Pancreas (tissue), 10 donors: ENCODE measurements around the gene MX2. TPM values are rescaled to one million over a fixed set of nuclear protein-coding genes. Genes with fewer than 3 reads are reported as not detected.

Source experiments
- ATAC-seq, 4 donors: fragments of 200-7000 bp; cut with Tn5 transposase; one replicate each; pipeline versions ENCODE4 v1.8.0 to v1.9.1; 2020; ENCODE audit warnings: mild to moderate bottlenecking in 4 of 4, moderate library complexity in 4 of 4
- DNase-seq, 6 donors: peaks; one replicate each; pipeline ENCODE4 v3.0.0-alpha.2; 2020
- FAIRE-seq: peaks from 2 replicates; lab custom pipeline; 2012; peaks lifted over from hg19 to GRCh38; lab: Jason Lieb, UNC
- H3K27ac ChIP-seq, 4 donors: fragments of 200-600 bp; sonication (generic); 1 replicate in 3 of 4; 2 replicates in 1 of 4; pipeline versions ENCODE4 v1.5.0 to v1.8.0; 2020
- H3K27me3 ChIP-seq, 4 donors: fragments of 200-600 bp; one replicate each; pipeline ENCODE4 v1.8.0; 2021
- H3K36me3 ChIP-seq, 3 donors: fragments of 200-600 bp; sonication (generic) in 1 of 3; one replicate each; pipeline versions ENCODE4 v1.5.0 to v1.8.0; 2020 to 2021
- H3K4me1 ChIP-seq, 3 donors: fragments of 200-600 bp; one replicate each; pipeline ENCODE4 v1.8.0; 2021
- H3K4me3 ChIP-seq, 4 donors: fragments of 200-600 bp; sonication (generic) in 2 of 4; one replicate each; pipeline versions ENCODE4 v1.5.0 to v1.8.0; 2020 to 2021
- H3K9me3 ChIP-seq, 4 donors: fragments of 200-600 bp; one replicate each; pipeline ENCODE4 v1.8.0; 2021
- CTCF ChIP-seq, 4 donors: fragments of 200-600 bp; sonication (generic) in 3 of 4; IDR thresholded peaks; one replicate each; pipeline versions ENCODE4 v1.5.0 to v1.8.0; 2021; ENCODE audit warnings: antibody characterized with exemption in 4 of 4
- WGBS, 2 donors: extraction: QIAGEN DNeasy Blood & Tissue Kit; methylation state at CpG; one replicate each; pipeline ENCODE4 v1.1.7; 2013; 5-methylcytosine and 5-hydroxymethylcytosine counted together
- intact Hi-C, 3 donors: fragments of 100-400 bp; cut with DNase I; formaldehyde crosslinking; loops; one replicate each; pipeline versions ENCODE4 v1.11.1 to v1.14.2; 2022
- polyA plus RNA-seq, 2 donors: library from polyadenylated mRNA; stranded (reverse); fragments of 200-250 nt; gene quantifications; one replicate each; pipeline ENCODE4 v1.2.3, GENCODE V29; 2013
- total RNA-seq, 6 donors: library from RNA; stranded (reverse); fragmentation: NEBNext Ultra II Directional in 4 of 6; extraction: Animal tissue kit (Norgen Biotek cat#: 25700) in 4 of 6; gene quantifications; one replicate each; pipeline versions ENCODE4 v1.2.1 to v1.2.4, GENCODE V29; 2021 to 2023
- donor health status: healthy with polysubstance abuse.
- donor health status: DM: no; HTN: no; CAD: no; lungs with moderate emphysema.
- donor health status: DM: no; HTN: no; CAD: no.
- donor health status: control.
- donor health status: control.
- donor health status: Bipolar disorder and iron deficiency.
- donor health status: DM: yes; HTN: yes; CAD: no.
- donor health status: DM: no; HTN: no; CAD: no.
- donor health status: DM: no; HTN: no; CAD: no.
- donor health status: DM: yes; HTN: yes; CAD: no.

Gene MX2
- total and polyA plus RNA-seq, 8 donors, result 2.0 to 5.4 (median 4.1) TPM

GRCh38 chr21:41371685-41372030 is 9.8 kb downstream of the MX2 start:
- no peaks in the 10 kb centered on the region for H3K27me3 ChIP-seq
- no peak overlapping the region for H3K4me3 ChIP-seq
- no peak overlapping the region for H3K27ac ChIP-seq
- WGBS, 2 donors, result 89 to 92% methylated on average over 7 of the region's 7 CpGs
- no peaks in the 10 kb centered on the region for H3K9me3 ChIP-seq
- peaks cover 0 to 3% (median 0%) of the 10 kb centered on the region in 3 donors for H3K4me1 ChIP-seq
- no peak for TF ChIP-seq CTCF (IDR thresholded peaks at IDR 0.05)
- H3K36me3 ChIP-seq, result no peaks in the 10 kb centered on the region
- FAIRE-seq, result no peak
- ATAC-seq, result no peak
- DNase-seq, result no peak
- intact Hi-C loops, result no loop called here

- WGBS, 2 donors, result 65 to 82% methylated on average over 4 of the region's 4 CpGs
These were observed 11.4 kb downstream of the MX2 start for GRCh38 chr21:41373253-41373652.

GRCh38 chr21:41373763-41374162 is 11.9 kb downstream of the MX2 start:
- Histone ChIP-seq H3K27me3 (no peaks in the 10 kb centered on the region), H3K4me3 (no peak overlapping the region), H3K27ac (no peak overlapping the region), H3K9me3 (no peaks in the 10 kb centered on the region), H3K36me3 (no peaks in the 10 kb centered on the region), H3K4me1 (no peaks in the 10 kb centered on the region)
- WGBS, 2 donors, result 90 to 95% methylated on average over 8 of the region's 8 CpGs
- DNase-seq (no peak), ATAC-seq (no peak), FAIRE-seq (no peak)
- no peak for TF ChIP-seq CTCF (IDR thresholded peaks at IDR 0.05)
- intact Hi-C loops, result no loop called here

More at GRCh38 chr21:41373253-41373652, 11.4 kb downstream of the MX2 start:
- Histone ChIP-seq H3K4me3 (no peak overlapping the region), H3K27ac (no peak overlapping the region), H3K4me1 (no peaks in the 10 kb centered on the region), H3K9me3 (no peaks in the 10 kb centered on the region), H3K27me3 (no peaks in the 10 kb centered on the region), H3K36me3 (no peaks in the 10 kb centered on the region)
- DNase-seq, result no peak
- no peak for ATAC-seq
- TF ChIP-seq CTCF (IDR thresholded peaks at IDR 0.05), result no peak
- FAIRE-seq, result no peak
- intact Hi-C loops, result no loop called here

GRCh38 chr21:41374177-41374712 is 12.4 kb downstream of the MX2 start:
- H3K4me1 ChIP-seq, result no peaks in the 10 kb centered on the region
- intact Hi-C loops, result no loop called here
- 90 to 97% methylated on average over 14 of the region's 14 CpGs for WGBS, 2 donors
- no peaks in the 10 kb centered on the region for H3K36me3 ChIP-seq
- FAIRE-seq, result no peak
- no peak for ATAC-seq
- H3K27ac ChIP-seq, result no peak overlapping the region
- no peaks in the 10 kb centered on the region for H3K27me3 ChIP-seq
- no peak overlapping the region for H3K4me3 ChIP-seq
- no peak for DNase-seq
- H3K9me3 ChIP-seq, result no peaks in the 10 kb centered on the region
- TF ChIP-seq CTCF (IDR thresholded peaks at IDR 0.05), result no peak

- no peak for FAIRE-seq
- Histone ChIP-seq H3K27ac (no peak overlapping the region), H3K4me3 (no peak overlapping the region), H3K36me3 (no peaks in the 10 kb centered on the region), H3K4me1 (no peaks in the 10 kb centered on the region), H3K27me3 (no peaks in the 10 kb centered on the region), H3K9me3 (no peaks in the 10 kb centered on the region)
- WGBS, 2 donors, result 71 to 74% methylated on average over 5 of the region's 5 CpGs
- peak in 3 of 4 donors; percentile 25 to 53 (median 37) for ATAC-seq
- TF ChIP-seq CTCF (IDR thresholded peaks at IDR 0.05), result no peak
- no peak for DNase-seq
- intact Hi-C loops, result no loop called here
These were observed 13.2 kb downstream of the MX2 start for GRCh38 chr21:41374867-41375533.
